NB4 (cell line): Measurements from ENCODE around the gene CABP2.
A peak's percentile ranks its signal among the peaks of the same experiment; 100 is the strongest.

Experiments
- DNase-seq: peaks from one replicate; pipeline ENCODE4 v3.0.0; 2010; ENCODE audit warnings: low read depth
- H3K4me3 ChIP-seq: one replicate; pipeline ENCODE4 v1.5.1; 2011; ENCODE audit warnings: mild to moderate bottlenecking, low read depth, low read length, moderate library complexity
- CTCF ChIP-seq: IDR thresholded peaks from one replicate; pipeline ENCODE4 v1.5.1; 2012; ENCODE audit warnings: low read depth, low read length
- MAX ChIP-seq: IDR thresholded peaks from 2 replicates; pipeline ENCODE4 v1.6.1; 2011; ENCODE audit warnings: low read depth, low read length
- MYC ChIP-seq: IDR thresholded peaks from 2 replicates; pipeline ENCODE4 v1.6.1; 2011; ENCODE audit warnings: low read depth, low read length
- POLR2A ChIP-seq: IDR thresholded peaks from 2 replicates; pipeline ENCODE4 v1.6.1; 2011; ENCODE audit warnings: mild to moderate bottlenecking; ENCODE audit not compliant: insufficient read length; ENCODE audit errors: extremely low read depth

CABP2 gene

GRCh38 chr11:67492801-67493547 lies 30.3 kb downstream of the CABP2 start:
- TF ChIP-seq CTCF, result no peak
- no peak for TF ChIP-seq POLR2A
- no peak for TF ChIP-seq MYC
- DNase-seq, result peak; percentile 38
- H3K4me3 ChIP-seq, result no peak overlapping the region

- TF ChIP-seq MYC, result no peak
- TF ChIP-seq CTCF, result no peak
- TF ChIP-seq POLR2A, result no peak
- no peak for TF ChIP-seq MAX
- no peak for DNase-seq
- no peak overlapping the region for H3K4me3 ChIP-seq
Measured at GRCh38 chr11:67492069-67492727, 31.0 kb downstream of the CABP2 start.

GRCh38 chr11:67491276-67492068 lies 31.8 kb downstream of the CABP2 start:
- TF ChIP-seq MAX (no peak), MYC (no peak), POLR2A (no peak), CTCF (no peak)
- DNase-seq, result no peak
- H3K4me3 ChIP-seq, result no peak overlapping the region

- no peak overlapping the region for H3K4me3 ChIP-seq
- TF ChIP-seq MYC (no peak), POLR2A (peak; percentile 7), CTCF (no peak), MAX (no peak)
- no peak for DNase-seq
Measured at GRCh38 chr11:67490727-67491065, 32.5 kb downstream of the CABP2 start.

GRCh38 chr11:67489885-67490726 lies 33.1 kb downstream of the CABP2 start:
- no peak for DNase-seq
- TF ChIP-seq MYC (no peak), CTCF (no peak), MAX (no peak), POLR2A (no peak)
- no peak overlapping the region for H3K4me3 ChIP-seq
